ENCODE data around the gene NME1. TPM values are rescaled to one million over a fixed set of nuclear protein-coding genes. Genes with fewer than 3 reads are reported as not detected.

The NME1 gene
- total RNA-seq, 1 experiment from 2014 or later: 172 TPM

- TF ChIP-seq EZH2 (IDR thresholded peaks at IDR 0.05; ENCODE audit: low read depth): no peak
- no peak for TF ChIP-seq CTCF (conservative IDR thresholded peaks at IDR 0.05)
- intact Hi-C loops (cut with micrococcal nuclease; ENCODE audit: unreplicated experiment): no loop called here
- ChIA-PET POLR2A (ENCODE audit: unreplicated experiment) (no interaction called here), CTCF (no interaction called here)
- H3K4me2 ChIP-seq: no peak overlapping the region
- H3K9me2 ChIP-seq (ENCODE audit: insufficient read depth): no peaks in the 10 kb centered on the region
- 0 out of 2 replicates have a peak, but pooled peaks cover 5% of the 10 kb centered on the region for H4K20me1 ChIP-seq (ENCODE audit: insufficient read depth)
- no peaks in the 10 kb centered on the region for H3K79me2 ChIP-seq (ENCODE audit: low read depth)
- H3F3A ChIP-seq (ENCODE audit: insufficient read depth, low read depth): peaks cover 33% of the 10 kb centered on the region
- H3K36me3 ChIP-seq (ENCODE audit: low read depth): peaks cover 43% of the 10 kb centered on the region
- DNase-seq: no peak
- no TSS peak for BruUV-seq (replicated peaks)
- H3K4me1 ChIP-seq (replicated peaks; ENCODE audit: insufficient read depth): no peaks in the 10 kb centered on the region
- no peak overlapping the region for H3K4me3 ChIP-seq
- H3K9me3 ChIP-seq (ENCODE audit: insufficient read depth, low read depth): no peaks in the 10 kb centered on the region
- no peak overlapping the region for H2AFZ ChIP-seq
- no peaks in the 10 kb centered on the region for H3K27me3 ChIP-seq (ENCODE audit: insufficient read depth, low read depth)
- H3K27ac ChIP-seq: no peak overlapping the region
Observed at GRCh38 chr17:51189162-51189561, 35.8 kb downstream of the NME1 start.

- no peaks in the 10 kb centered on the region for H3K4me1 ChIP-seq (replicated peaks; ENCODE audit: insufficient read depth)
- POLR2A ChIA-PET (ENCODE audit: unreplicated experiment): no interaction called here
- H3K4me2 ChIP-seq: no peak overlapping the region
- H3K4me3 ChIP-seq: no peak overlapping the region
- CTCF ChIA-PET: no interaction called here
- no peaks in the 10 kb centered on the region for H3K9me2 ChIP-seq (ENCODE audit: insufficient read depth)
- H3K36me3 ChIP-seq (ENCODE audit: low read depth): peaks cover 38% of the 10 kb centered on the region
- peaks cover 33% of the 10 kb centered on the region for H3F3A ChIP-seq (ENCODE audit: insufficient read depth, low read depth)
- no peak overlapping the region for H3K27ac ChIP-seq
- 0 out of 2 replicates have a peak, but pooled peaks cover 5% of the 10 kb centered on the region for H4K20me1 ChIP-seq (ENCODE audit: insufficient read depth)
- DNase-seq: no peak
- no peaks in the 10 kb centered on the region for H3K27me3 ChIP-seq (ENCODE audit: insufficient read depth, low read depth)
- TF ChIP-seq EZH2 (IDR thresholded peaks at IDR 0.05; ENCODE audit: low read depth): no peak
- TF ChIP-seq CTCF (conservative IDR thresholded peaks at IDR 0.05): no peak
- no TSS peak for BruUV-seq (replicated peaks)
- intact Hi-C loops (cut with micrococcal nuclease; ENCODE audit: unreplicated experiment): no loop called here
- H2AFZ ChIP-seq: no peak overlapping the region
- no peaks in the 10 kb centered on the region for H3K79me2 ChIP-seq (ENCODE audit: low read depth)
- no peaks in the 10 kb centered on the region for H3K9me3 ChIP-seq (ENCODE audit: insufficient read depth, low read depth)
Observed at GRCh38 chr17:51189628-51190027, 36.3 kb downstream of the NME1 start.

GRCh38 chr17:51191895-51192294 lies 38.5 kb downstream of the NME1 start:
- DNase-seq: no peak
- intact Hi-C loops (cut with micrococcal nuclease; ENCODE audit: unreplicated experiment): no loop called here
- ChIA-PET POLR2A (ENCODE audit: unreplicated experiment) (no interaction called here), CTCF (no interaction called here)
- Histone ChIP-seq H3F3A (ENCODE audit: insufficient read depth, low read depth) (peaks cover 24% of the 10 kb centered on the region), H3K9me2 (ENCODE audit: insufficient read depth) (no peaks in the 10 kb centered on the region), H3K27ac (no peak overlapping the region), H3K36me3 (ENCODE audit: low read depth) (peaks cover 33% of the 10 kb centered on the region), H4K20me1 (ENCODE audit: insufficient read depth) (peaks cover 5% of the 10 kb centered on the region; the same call in 1 of the 2 replicates), H3K79me2 (ENCODE audit: low read depth) (no peaks in the 10 kb centered on the region), H2AFZ (no peak overlapping the region), H3K9me3 (ENCODE audit: insufficient read depth, low read depth) (no peaks in the 10 kb centered on the region), H3K4me1 (replicated peaks; ENCODE audit: insufficient read depth) (no peaks in the 10 kb centered on the region), H3K4me2 (no peak overlapping the region), H3K27me3 (ENCODE audit: insufficient read depth, low read depth) (no peaks in the 10 kb centered on the region), H3K4me3 (no peak overlapping the region)
- no TSS peak for BruUV-seq (replicated peaks)
- TF ChIP-seq CTCF (conservative IDR thresholded peaks at IDR 0.05) (no peak), EZH2 (IDR thresholded peaks at IDR 0.05; ENCODE audit: low read depth) (no peak)

Measured in PC-9 (cell line).